NT2/D1 (cell line): ENCODE results near the gene DESI2.

ENCODE experiments used
- DNase-seq: peaks from one replicate; pipeline ENCODE4 v3.0.0-alpha.2; 2011; ENCODE audit warnings: low read depth, low spot score
- H3K27me3 ChIP-seq: 2 replicates; pipeline ENCODE4 v1.6.0; 2011; ENCODE audit warnings: mild to moderate bottlenecking; ENCODE audit not compliant: insufficient read length, insufficient read depth
- H3K36me3 ChIP-seq: 2 replicates; pipeline ENCODE4 v1.6.1; 2011; ENCODE audit warnings: mild to moderate bottlenecking, low read length, mixed read lengths; ENCODE audit not compliant: insufficient read depth, insufficient read length
- H3K4me1 ChIP-seq: 2 replicates; pipeline ENCODE4 v1.5.1; 2011; ENCODE audit not compliant: insufficient read depth, insufficient read length
- H3K4me3 ChIP-seq: 2 replicates; pipeline ENCODE4 v1.5.1; 2011; ENCODE audit warnings: low read depth; ENCODE audit not compliant: insufficient read length
- H3K9ac ChIP-seq: 2 replicates; pipeline ENCODE4 v1.6.0; 2011; ENCODE audit warnings: low read depth; ENCODE audit not compliant: insufficient read length
- H3K9me3 ChIP-seq: 2 replicates; pipeline ENCODE4 v1.5.1; 2011; ENCODE audit warnings: mild to moderate bottlenecking, low read length; ENCODE audit not compliant: insufficient read depth
- SUZ12 ChIP-seq: IDR thresholded peaks from 2 replicates; pipeline ENCODE4 v1.6.1; 2011; ENCODE audit not compliant: insufficient read length, insufficient read depth; ENCODE audit errors: extremely low read depth
- YY1 ChIP-seq: IDR thresholded peaks from 2 replicates; pipeline ENCODE4 v1.6.1; 2011; ENCODE audit not compliant: insufficient read length, insufficient read depth
- ZNF274 ChIP-seq: IDR thresholded peaks from 2 replicates; pipeline ENCODE4 v1.6.1; 2011; ENCODE audit warnings: mild to moderate bottlenecking, low read depth, low read length

The DESI2 gene

GRCh38 chr1:244727871-244728474 lies 75.0 kb downstream of the DESI2 start:
- Histone ChIP-seq H3K27me3 (peaks cover 6% of the 10 kb centered on the region), H3K36me3 (no peaks in the 10 kb centered on the region), H3K4me3 (no peak overlapping the region), H3K9me3 (no peaks in the 10 kb centered on the region; the same call in 1 of the 2 replicates), H3K9ac (no peak overlapping the region), H3K4me1 (peaks cover 3% of the 10 kb centered on the region)
- TF ChIP-seq SUZ12, result no peak
- no peak for TF ChIP-seq YY1
- no peak for TF ChIP-seq ZNF274
- no peak for DNase-seq

GRCh38 chr1:244730153-244730933 lies 77.4 kb downstream of the DESI2 start:
- Histone ChIP-seq H3K27me3 (peaks cover 6% of the 10 kb centered on the region), H3K4me1 (peaks cover 7% of the 10 kb centered on the region), H3K9ac (peak overlapping the region; percentile 77), H3K9me3 (peaks cover 7% of the 10 kb centered on the region), H3K36me3 (no peaks in the 10 kb centered on the region), H3K4me3 (peak overlapping the region; percentile 59)
- DNase-seq, result peak; percentile 43
- TF ChIP-seq ZNF274 (no peak), SUZ12 (no peak), YY1 (no peak)

- TF ChIP-seq YY1 (no peak), SUZ12 (no peak), ZNF274 (no peak)
- no peaks in the 10 kb centered on the region for H3K36me3 ChIP-seq
- no peak for DNase-seq
- H3K27me3 ChIP-seq, result peaks cover 6% of the 10 kb centered on the region
- H3K9ac ChIP-seq, result peak overlapping the region; percentile 77
- H3K9me3 ChIP-seq, result peaks cover 13% of the 10 kb centered on the region
- H3K4me1 ChIP-seq, result peaks cover 7% of the 10 kb centered on the region
- peak overlapping the region; percentile 59 for H3K4me3 ChIP-seq
Observed at GRCh38 chr1:244730934-244731434, 78.1 kb downstream of the DESI2 start.

- TF ChIP-seq ZNF274, result no peak
- no peak for TF ChIP-seq YY1
- TF ChIP-seq SUZ12, result no peak
- H3K27me3 ChIP-seq, result peaks cover 6% of the 10 kb centered on the region
- peaks cover 7% of the 10 kb centered on the region for H3K4me1 ChIP-seq
- H3K36me3 ChIP-seq, result no peaks in the 10 kb centered on the region
- peaks cover 13% of the 10 kb centered on the region for H3K9me3 ChIP-seq
- no peak overlapping the region for H3K4me3 ChIP-seq
- no peak overlapping the region for H3K9ac ChIP-seq
- DNase-seq, result no peak
Observed at GRCh38 chr1:244731651-244732050, 78.7 kb downstream of the DESI2 start.

- H3K4me1 ChIP-seq, result peaks cover 7% of the 10 kb centered on the region
- TF ChIP-seq ZNF274 (no peak), YY1 (no peak), SUZ12 (no peak)
- DNase-seq, result no peak
- H3K9ac ChIP-seq, result no peak overlapping the region
- H3K36me3 ChIP-seq, result no peaks in the 10 kb centered on the region
- H3K27me3 ChIP-seq, result peaks cover 6% of the 10 kb centered on the region
- peaks cover 13% of the 10 kb centered on the region for H3K9me3 ChIP-seq
- no peak overlapping the region for H3K4me3 ChIP-seq
Observed at GRCh38 chr1:244732851-244733450, 80.0 kb downstream of the DESI2 start.

GRCh38 chr1:244735404-244735803 lies 82.5 kb downstream of the DESI2 start:
- Histone ChIP-seq H3K4me1 (peaks cover 4% of the 10 kb centered on the region), H3K27me3 (peaks cover 6% of the 10 kb centered on the region), H3K4me3 (no peak overlapping the region), H3K36me3 (no peaks in the 10 kb centered on the region), H3K9me3 (peaks cover 13% of the 10 kb centered on the region), H3K9ac (no peak overlapping the region)
- no peak for DNase-seq
- TF ChIP-seq ZNF274, result no peak
